ENCODE results near the gene TPM3.

DNA sequence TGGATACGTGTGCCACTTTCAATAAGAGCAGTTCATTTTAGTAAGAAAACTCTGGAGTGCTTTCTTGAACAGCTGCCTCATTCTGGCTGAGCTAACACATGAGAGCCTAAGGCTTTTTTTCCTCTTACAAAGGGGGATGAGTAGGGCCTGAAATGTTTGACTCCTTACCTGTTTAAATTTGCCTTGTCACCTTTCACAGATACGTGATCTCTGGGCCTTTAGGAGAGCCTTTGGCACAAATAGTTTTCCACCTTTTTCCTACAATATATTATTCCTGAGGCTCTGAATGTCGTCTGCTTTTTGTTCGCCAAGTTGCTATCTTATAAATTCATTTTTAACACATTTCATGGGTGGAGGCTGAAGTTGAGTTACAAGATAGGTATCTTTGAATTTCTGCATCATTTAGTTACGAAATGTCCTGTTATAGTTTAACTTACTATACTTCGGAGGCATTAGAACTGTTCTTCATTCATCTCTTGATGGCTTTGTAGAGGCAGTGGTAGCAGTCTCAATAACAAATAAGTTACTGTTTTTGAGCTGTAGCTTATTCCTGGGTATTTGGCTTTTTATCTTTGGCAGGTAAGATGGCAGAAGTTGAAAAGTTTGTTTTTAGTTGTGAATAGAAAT, 46.1 kb upstream of the TPM3 start:
- TF ChIP-seq, protein P1, sequence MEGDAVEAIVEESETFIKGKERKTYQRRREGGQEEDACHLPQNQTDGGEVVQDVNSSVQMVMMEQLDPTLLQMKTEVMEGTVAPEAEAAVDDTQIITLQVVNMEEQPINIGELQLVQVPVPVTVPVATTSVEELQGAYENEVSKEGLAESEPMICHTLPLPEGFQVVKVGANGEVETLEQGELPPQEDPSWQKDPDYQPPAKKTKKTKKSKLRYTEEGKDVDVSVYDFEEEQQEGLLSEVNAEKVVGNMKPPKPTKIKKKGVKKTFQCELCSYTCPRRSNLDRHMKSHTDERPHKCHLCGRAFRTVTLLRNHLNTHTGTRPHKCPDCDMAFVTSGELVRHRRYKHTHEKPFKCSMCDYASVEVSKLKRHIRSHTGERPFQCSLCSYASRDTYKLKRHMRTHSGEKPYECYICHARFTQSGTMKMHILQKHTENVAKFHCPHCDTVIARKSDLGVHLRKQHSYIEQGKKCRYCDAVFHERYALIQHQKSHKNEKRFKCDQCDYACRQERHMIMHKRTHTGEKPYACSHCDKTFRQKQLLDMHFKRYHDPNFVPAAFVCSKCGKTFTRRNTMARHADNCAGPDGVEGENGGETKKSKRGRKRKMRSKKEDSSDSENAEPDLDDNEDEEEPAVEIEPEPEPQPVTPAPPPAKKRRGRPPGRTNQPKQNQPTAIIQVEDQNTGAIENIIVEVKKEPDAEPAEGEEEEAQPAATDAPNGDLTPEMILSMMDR (IDR thresholded peaks at IDR 0.05) = no peak
- no peak for TF ChIP-seq POLR2A (IDR thresholded peaks at IDR 0.05)

Data from adrenal gland (tissue), 5 donors.